Ectodermal cell (in vitro differentiated cells): ENCODE results near the gene SERPINI1. TPM values are rescaled to one million over a fixed set of nuclear protein-coding genes. Genes with fewer than 3 reads are reported as not detected.

Experiments
- H3K27ac ChIP-seq: 2 replicates; pipeline ENCODE4 v1.7.0; 2013; ENCODE audit warnings: mild to moderate bottlenecking, low read depth, low read length; ENCODE audit not compliant: insufficient read depth, poor library complexity, severe bottlenecking
- H3K27me3 ChIP-seq: 2 replicates; pipeline ENCODE4 v1.7.0; 2013; ENCODE audit warnings: mild to moderate bottlenecking, low read length; ENCODE audit not compliant: insufficient read depth, control insufficient read depth, poor library complexity, severe bottlenecking
- H3K36me3 ChIP-seq: one replicate; pipeline ENCODE4 v1.7.0; 2013; ENCODE audit warnings: low read length; ENCODE audit not compliant: control insufficient read depth, insufficient read depth
- H3K4me1 ChIP-seq: one replicate; pipeline ENCODE4 v1.7.0; 2013; ENCODE audit warnings: low read length; ENCODE audit not compliant: control insufficient read depth, insufficient read depth
- H3K4me3 ChIP-seq: 2 replicates; pipeline ENCODE4 v1.7.0; 2013; ENCODE audit warnings: low read depth, low read length, control low read depth; ENCODE audit not compliant: insufficient read depth
- H3K9me3 ChIP-seq: 2 replicates; pipeline ENCODE4 v1.7.0; 2013; ENCODE audit warnings: mild to moderate bottlenecking, low read length, moderate library complexity; ENCODE audit not compliant: control insufficient read depth
- WGBS, 2 experiments: methylation state at CpG; one replicate each; pipeline ENCODE4 v1.1.7; 2013; ENCODE audit warnings: missing lambda C conversion rate in 2 of 2; 5-methylcytosine and 5-hydroxymethylcytosine counted together
- polyA plus RNA-seq, 4 experiments: library from polyadenylated mRNA; stranded (reverse); fragments of 50-300 nt; gene quantifications; one replicate each; pipeline ENCODE4 v1.2.3, GENCODE V29; 2013

Gene SERPINI1
- polyA plus RNA-seq (2013, experiment 1 of 4) = 5.8 TPM
- polyA plus RNA-seq (2013, experiment 2 of 4) = 9.7 TPM
- 7.2 TPM for polyA plus RNA-seq (2013, experiment 3 of 4)
- polyA plus RNA-seq (2013, experiment 4 of 4) = 9.8 TPM

DNA sequence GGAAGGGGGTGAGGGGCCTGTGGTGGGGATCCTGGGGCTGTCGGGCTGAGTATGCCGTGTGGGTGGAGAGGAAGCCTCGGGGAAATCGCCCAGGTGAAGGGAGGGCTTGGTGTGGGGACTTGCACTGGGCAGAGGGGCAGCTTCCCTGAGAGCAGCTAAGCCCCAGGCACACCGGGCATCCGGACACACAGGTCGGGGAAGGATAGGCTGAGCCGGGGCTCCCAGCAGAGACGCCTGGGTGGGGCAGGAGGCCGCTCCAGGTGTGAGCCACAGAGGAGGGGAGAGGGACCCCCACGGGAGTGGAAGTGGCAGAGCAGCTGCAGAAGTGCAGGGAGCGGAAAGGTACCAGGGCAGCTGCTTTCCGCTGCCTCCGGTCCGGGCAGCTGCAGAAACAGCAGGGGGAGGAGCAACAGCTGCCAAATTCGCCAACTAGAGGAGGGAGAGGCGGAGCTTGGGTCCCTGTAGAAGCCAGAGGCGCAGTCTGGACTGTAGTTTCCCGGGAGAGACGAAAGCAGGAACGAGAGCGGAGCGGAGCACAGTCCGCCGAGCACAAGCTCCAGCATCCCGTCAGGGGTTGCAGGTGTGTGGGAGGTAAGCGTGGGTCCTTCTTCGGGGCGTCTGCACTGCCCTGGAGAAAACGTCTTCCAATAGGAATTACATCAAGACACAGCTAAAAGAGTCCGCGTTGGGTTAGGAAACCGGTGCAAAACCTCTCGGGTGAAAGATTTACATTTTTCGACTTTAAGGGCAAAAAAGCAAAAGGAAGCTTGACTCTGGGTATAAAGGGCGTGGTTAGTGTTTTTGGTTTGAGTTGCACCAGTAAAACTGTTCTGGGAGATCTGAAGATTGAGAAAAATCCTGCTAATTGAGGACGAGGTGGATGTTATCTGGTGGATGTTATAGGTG, at the start of gene SERPINI1:
Gene SERPINI1, plus strand, starts transcription at position 489 of the 906 bp plus-strand sequence. CDS start 53,408 bp downstream, outside the sequence.
- Histone ChIP-seq H3K27me3 (peaks cover 8% of the 10 kb centered on the region), H3K9me3 (no peaks in the 10 kb centered on the region), H3K4me1 (peaks cover 13% of the 10 kb centered on the region), H3K36me3 (no peaks in the 10 kb centered on the region), H3K4me3 (peak within 1 kb of the TSS; percentile 91), H3K27ac (peak within 1 kb of the TSS; percentile 88)
- 0% methylated on average over 37 of the region's 37 CpGs for WGBS, 2 experiments

- Histone ChIP-seq H3K36me3 (peaks cover 5% of the 10 kb centered on the region), H3K4me1 (no peaks in the 10 kb centered on the region), H3K9me3 (no peaks in the 10 kb centered on the region), H3K27me3 (no peaks in the 10 kb centered on the region), H3K27ac (no peak overlapping the region), H3K4me3 (no peak overlapping the region)
- WGBS, 2 experiments = 92 to 93% methylated on average over 3 of the region's 3 CpGs
These were observed 44.2 kb upstream of the SERPINI1 start for GRCh38 chr3:167691366-167691765.

DNA sequence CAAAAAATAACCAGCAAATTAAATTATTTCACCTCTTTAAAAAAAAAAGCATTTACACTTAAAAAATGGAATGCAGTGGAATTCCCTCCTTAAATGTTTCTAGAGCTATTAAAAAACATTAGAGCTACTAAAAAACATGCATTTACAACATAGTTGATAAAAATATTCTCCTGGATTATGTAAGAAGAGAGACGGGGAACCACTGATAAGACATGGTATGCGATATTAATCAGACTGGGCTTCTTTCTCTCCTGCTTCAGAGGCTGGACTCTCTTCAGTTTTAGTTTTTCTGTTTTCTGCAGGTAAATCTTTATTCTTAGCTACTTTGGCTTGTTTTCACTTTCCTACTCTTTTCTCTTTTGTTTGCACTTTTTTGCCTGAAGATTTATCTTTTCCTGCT, 41.4 kb upstream of the SERPINI1 start:
- Histone ChIP-seq H3K27me3 (no peaks in the 10 kb centered on the region), H3K4me3 (no peak overlapping the region), H3K9me3 (no peaks in the 10 kb centered on the region), H3K36me3 (peaks cover 7% of the 10 kb centered on the region), H3K4me1 (no peaks in the 10 kb centered on the region), H3K27ac (no peak overlapping the region)
- WGBS, 2 experiments = 87 to 98% methylated on average over 2 of the region's 2 CpGs

GRCh38 chr3:167700046-167700445, 35.5 kb upstream of the SERPINI1 start:
- WGBS, 2 experiments = 90 to 94% methylated on average over 3 to 4 of the region's 4 CpGs
- H3K27me3 ChIP-seq = no peaks in the 10 kb centered on the region
- no peaks in the 10 kb centered on the region for H3K9me3 ChIP-seq
- H3K36me3 ChIP-seq = peaks cover 3% of the 10 kb centered on the region
- no peak overlapping the region for H3K4me3 ChIP-seq
- H3K4me1 ChIP-seq = no peaks in the 10 kb centered on the region
- no peak overlapping the region for H3K27ac ChIP-seq

- H3K36me3 ChIP-seq = peaks cover 3% of the 10 kb centered on the region
- WGBS, 2 experiments = 100% methylated on average over 2 of the region's 2 CpGs; no CpG with 5 or more reads in 1 of the 2 experiments
- no peaks in the 10 kb centered on the region for H3K27me3 ChIP-seq
- H3K4me1 ChIP-seq = no peaks in the 10 kb centered on the region
- no peaks in the 10 kb centered on the region for H3K9me3 ChIP-seq
- no peak overlapping the region for H3K4me3 ChIP-seq
- H3K27ac ChIP-seq = no peak overlapping the region
These were observed 34.6 kb upstream of the SERPINI1 start for GRCh38 chr3:167700926-167701325.

- H3K9me3 ChIP-seq = no peaks in the 10 kb centered on the region
- WGBS, 2 experiments = 87 to 98% methylated on average over 2 of the region's 2 CpGs
- no peaks in the 10 kb centered on the region for H3K27me3 ChIP-seq
- H3K4me3 ChIP-seq = no peak overlapping the region
- H3K27ac ChIP-seq = no peak overlapping the region
- no peaks in the 10 kb centered on the region for H3K36me3 ChIP-seq
- no peaks in the 10 kb centered on the region for H3K4me1 ChIP-seq
These were observed 29.7 kb upstream of the SERPINI1 start for GRCh38 chr3:167705840-167706239.

GRCh38 chr3:167709690-167710089, 25.8 kb upstream of the SERPINI1 start:
- no peaks in the 10 kb centered on the region for H3K36me3 ChIP-seq
- 95 to 98% methylated on average over 4 of the region's 4 CpGs for WGBS, 2 experiments

GRCh38 chr3:167710552-167710951, 25.0 kb upstream of the SERPINI1 start:
- no peak overlapping the region for H3K27ac ChIP-seq
- no peaks in the 10 kb centered on the region for H3K9me3 ChIP-seq
- no peaks in the 10 kb centered on the region for H3K36me3 ChIP-seq
- H3K4me1 ChIP-seq = no peaks in the 10 kb centered on the region
- H3K27me3 ChIP-seq = no peaks in the 10 kb centered on the region
- H3K4me3 ChIP-seq = no peak overlapping the region

More at GRCh38 chr3:167709690-167710089, 25.8 kb upstream of the SERPINI1 start:
- Histone ChIP-seq H3K9me3 (no peaks in the 10 kb centered on the region), H3K27ac (no peak overlapping the region), H3K4me1 (no peaks in the 10 kb centered on the region), H3K27me3 (no peaks in the 10 kb centered on the region), H3K4me3 (no peak overlapping the region)

GRCh38 chr3:167711439-167711838, 24.1 kb upstream of the SERPINI1 start:
- Histone ChIP-seq H3K27me3 (no peaks in the 10 kb centered on the region), H3K36me3 (no peaks in the 10 kb centered on the region), H3K4me3 (no peak overlapping the region), H3K4me1 (no peaks in the 10 kb centered on the region), H3K9me3 (no peaks in the 10 kb centered on the region), H3K27ac (no peak overlapping the region)
- 100% methylated on average over 1 of the region's 1 CpG for WGBS, 2 experiments

DNA sequence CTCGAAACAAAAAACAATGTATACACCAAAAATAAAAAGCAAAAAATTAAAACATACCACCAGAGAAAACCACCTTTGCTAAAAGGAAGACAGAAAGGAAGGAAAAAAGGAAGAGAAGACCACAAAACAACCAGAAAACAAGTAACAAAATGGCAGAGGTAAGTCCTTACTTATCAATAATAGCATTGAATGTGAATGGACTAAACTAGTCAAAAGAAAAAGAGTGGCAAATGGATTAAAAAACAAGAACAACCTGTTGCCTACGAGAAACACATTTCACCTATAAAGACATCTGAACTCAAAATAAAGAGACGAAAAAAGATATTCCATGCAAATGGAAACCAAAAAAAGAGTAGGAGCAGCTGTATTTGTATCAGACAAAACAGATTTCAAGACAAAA, 23.1 kb upstream of the SERPINI1 start:
- WGBS, 2 experiments = 94 to 100% methylated on average over 1 to 2 of the region's 3 CpGs
- H3K27me3 ChIP-seq = no peaks in the 10 kb centered on the region
- no peak overlapping the region for H3K4me3 ChIP-seq
- no peaks in the 10 kb centered on the region for H3K9me3 ChIP-seq
- no peaks in the 10 kb centered on the region for H3K36me3 ChIP-seq
- H3K27ac ChIP-seq = no peak overlapping the region
- no peaks in the 10 kb centered on the region for H3K4me1 ChIP-seq
